GM20000 (cell line): ENCODE results near the gene MUC2.

ENCODE experiments used
- DNase-seq: peaks from one replicate; pipeline ENCODE4 v3.0.0; 2012; ENCODE audit warnings: low spot score
- CTCF ChIP-seq: IDR thresholded peaks from 2 replicates; pipeline ENCODE4 v1.5.1; 2012; ENCODE audit warnings: mild to moderate bottlenecking, control low read depth; ENCODE audit errors: extremely low read depth, missing control alignments

The MUC2 gene

GRCh38 chr11:1091332-1092083, 16.8 kb downstream of the MUC2 start:
- no peak for TF ChIP-seq CTCF
- no peak for DNase-seq

GRCh38 chr11:1092145-1092670, 17.5 kb downstream of the MUC2 start:
- TF ChIP-seq CTCF: no peak
- DNase-seq: no peak

GRCh38 chr11:1092919-1093318, 18.2 kb downstream of the MUC2 start:
- no peak for DNase-seq
- no peak for TF ChIP-seq CTCF

DNA sequence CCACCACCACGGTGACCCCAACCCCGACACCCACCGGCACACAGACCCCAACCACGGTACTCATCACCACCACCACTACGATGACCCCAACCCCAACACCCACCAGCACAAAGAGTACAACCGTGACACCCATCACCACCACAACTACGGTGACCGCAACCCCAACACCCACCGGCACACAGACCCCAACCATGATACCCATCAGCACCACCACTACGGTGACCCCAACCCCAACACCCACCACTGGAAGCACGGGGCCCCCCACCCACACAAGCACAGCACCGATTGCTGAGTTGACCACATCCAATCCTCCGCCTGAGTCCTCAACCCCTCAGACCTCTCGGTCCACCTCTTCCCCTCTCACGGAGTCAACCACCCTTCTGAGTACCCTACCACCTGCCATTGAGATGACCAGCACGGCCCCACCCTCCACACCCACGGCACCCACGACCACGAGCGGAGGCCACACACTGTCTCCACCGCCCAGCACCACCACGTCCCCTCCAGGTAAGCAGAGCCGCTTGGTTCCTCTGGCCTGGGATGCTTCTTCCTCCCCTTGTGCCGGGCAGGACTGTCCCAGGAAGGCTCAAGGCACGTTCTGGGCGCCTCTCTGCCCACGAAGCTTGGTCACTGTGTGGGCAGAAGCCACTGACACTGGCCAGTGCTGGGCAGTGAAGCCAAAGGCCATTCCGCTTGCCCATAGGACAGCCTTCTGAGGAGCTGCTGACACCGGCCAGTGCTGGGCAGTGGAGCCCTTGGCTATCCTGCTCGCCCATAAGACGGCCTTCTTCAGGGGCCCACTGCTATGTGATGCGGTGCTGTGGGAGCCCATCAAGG, 25.1 kb downstream of the MUC2 start:
- no peak for DNase-seq
- no peak for TF ChIP-seq CTCF

DNA sequence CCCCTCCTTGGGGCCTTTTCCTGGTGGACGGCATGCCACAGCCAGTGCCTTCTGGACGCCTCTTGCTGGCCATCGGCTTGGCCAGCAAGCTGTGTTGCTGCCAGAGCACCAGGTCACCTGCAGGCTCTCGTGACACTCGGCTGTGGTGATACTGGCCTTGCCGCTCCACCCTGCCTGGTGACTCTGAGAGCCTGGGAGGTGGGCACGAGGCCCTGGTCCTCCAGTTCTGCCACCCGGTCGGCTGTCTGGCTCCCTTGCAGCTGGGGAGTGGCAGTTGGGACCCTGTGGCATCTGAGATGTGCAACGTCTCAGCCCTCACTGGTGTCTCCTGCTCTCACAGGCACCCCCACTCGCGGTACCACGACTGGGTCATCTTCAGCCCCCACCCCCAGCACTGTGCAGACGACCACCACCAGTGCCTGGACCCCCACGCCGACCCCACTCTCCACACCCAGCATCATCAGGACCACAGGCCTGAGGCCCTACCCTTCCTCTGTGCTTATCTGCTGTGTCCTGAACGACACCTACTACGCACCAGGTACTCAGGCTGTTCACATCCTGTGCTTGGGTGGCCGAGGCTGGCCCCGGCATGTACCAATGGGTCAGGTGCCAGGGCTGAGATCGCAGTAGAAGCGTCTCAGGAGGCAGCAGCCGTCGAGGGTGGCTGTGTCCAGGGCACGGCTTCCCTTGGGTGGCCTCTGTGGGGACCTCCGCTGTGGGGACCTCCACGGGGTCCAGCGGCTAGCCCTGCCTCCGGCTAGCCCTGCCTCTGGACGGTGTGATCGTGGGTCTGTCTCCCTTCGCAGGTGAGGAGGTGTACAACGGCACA, 26.0 kb downstream of the MUC2 start:
- DNase-seq: no peak
- TF ChIP-seq CTCF: no peak

- no peak for TF ChIP-seq CTCF
Measured at GRCh38 chr11:1101318-1102089, 26.8 kb downstream of the MUC2 start.

More at GRCh38 chr11:1101318-1102089, 26.8 kb downstream of the MUC2 start:
- DNase-seq: no peak
